ENCODE results near the gene ROCK2. TPM values are rescaled to one million over a fixed set of nuclear protein-coding genes. Genes with fewer than 3 reads are reported as not detected.
A peak's percentile ranks its signal among the peaks of the same experiment; 100 is the strongest.

Gene ROCK2
- total and polyA plus RNA-seq, 2 of the 13 experiments (the other 11 are each of a cell fraction or from before 2014, with no cell fraction given), result 38.1 to 119 TPM

GRCh38 chr2:11264818-11265217 is 79.6 kb downstream of the ROCK2 start:
- FAIRE-seq, result no peak
- Histone ChIP-seq H3K27me3 (ENCODE audit: control insufficient read depth in 1 of 2, insufficient read depth in 2 of 2, low read length in 2 of 2) (no peaks in the 10 kb centered on the region), H3K79me2 (ENCODE audit: insufficient read depth, low read length) (peaks cover 90% of the 10 kb centered on the region), H3K4me1 (ENCODE audit: insufficient read depth, low read length) (no peaks in the 10 kb centered on the region), H4K20me1 (ENCODE audit: insufficient read depth, low read length) (peaks cover 47% of the 10 kb centered on the region), H3K36me3 (replicated peaks in 1 of 2; ENCODE audit: control insufficient read depth in 1 of 2, insufficient read depth in 2 of 2, low read length in 2 of 2) (peaks cover 9 to 46% of the 10 kb centered on the region in 2 experiments), H2AFZ (ENCODE audit: low read length) (no peak overlapping the region), H3K27ac (ENCODE audit: extremely low read length, insufficient read depth, low read length) (no peak overlapping the region), H3K4me2 (ENCODE audit: low read depth, low read length) (no peak overlapping the region), H3K4me3 (replicated peaks in 1 of 3; ENCODE audit: insufficient read depth in 1 of 3, low read depth in 2 of 3, low read length in 3 of 3) (no peak overlapping the region), H3K9ac (ENCODE audit: insufficient read depth, low read depth, low read length) (no peak overlapping the region), H3K9me3 (ENCODE audit: low read length) (no peaks in the 10 kb centered on the region)
- in situ Hi-C loops (cut with HindIII; ENCODE audit: extremely low pct_ligation_motif_present, low pct_unique_long_range_greater_than_20kb), result no loop called here
- ChIA-PET POLR2A (no interaction called here), CTCF (ENCODE audit: low intra/inter-chr PET ratio, low total read pairs) (no interaction called here)
- DNase-seq (ENCODE audit: low spot score), result no peak
- TF ChIP-seq ZNF629 (CRISPR knock-in tag; conservative IDR thresholded peaks at IDR 0.05) (peak; percentile 87), AGO2 (optimal IDR thresholded peaks at IDR 0.05; ENCODE audit: low read depth, low read length) (peak; percentile 55), CHD4 (IDR thresholded peaks at IDR 0.05; ENCODE audit: borderline replicate concordance, low read length) (peak; percentile 33; the same call in 1 of the 2 replicates), FLYWCH1 (CRISPR knock-in tag; IDR thresholded peaks at IDR 0.05) (no peak)
- WGBS (ENCODE audit: low lambda C conversion rate), result 100% methylated on average over 1 of the region's 1 CpG
- intact Hi-C loops (cut with micrococcal nuclease; ENCODE audit: unreplicated experiment), result loop anchor here (5.0 kb wide), 1 partner anchor 37 kb away; no protein-coding TSS in a partner anchor
- ATAC-seq, result no peak
- no TSS peak for BruUV-seq (replicated peaks)

GRCh38 chr2:11264007-11264406 is 80.4 kb downstream of the ROCK2 start:
- H3K36me3 ChIP-seq (replicated peaks in 1 of 2; ENCODE audit: control insufficient read depth in 1 of 2, insufficient read depth in 2 of 2, low read length in 2 of 2), result peaks cover 9 to 40% of the 10 kb centered on the region in 2 experiments
- peaks cover 48% of the 10 kb centered on the region for H4K20me1 ChIP-seq (ENCODE audit: insufficient read depth, low read length)
- DNase-seq (ENCODE audit: low spot score), result no peak
- no peak overlapping the region for H3K9ac ChIP-seq (ENCODE audit: insufficient read depth, low read depth, low read length)
- no peak overlapping the region for H2AFZ ChIP-seq (ENCODE audit: low read length)
- H3K27ac ChIP-seq (ENCODE audit: extremely low read length, insufficient read depth, low read length), result no peak overlapping the region
- ChIA-PET POLR2A (no interaction called here), CTCF (ENCODE audit: low intra/inter-chr PET ratio, low total read pairs) (no interaction called here)
- H3K4me3 ChIP-seq (replicated peaks in 1 of 3; ENCODE audit: insufficient read depth in 1 of 3, low read depth in 2 of 3, low read length in 3 of 3), result no peak overlapping the region
- no peak for TF ChIP-seq HOXA5 (CRISPR knock-in tag; IDR thresholded peaks at IDR 0.05)
- TF ChIP-seq EEA1 (CRISPR knock-in tag; IDR thresholded peaks at IDR 0.05; ENCODE audit: borderline replicate concordance), result no peak
- TF ChIP-seq ZBTB33 (CRISPR knock-in tag; IDR thresholded peaks at IDR 0.05), result no peak
- no peak for TF ChIP-seq ZNF597 (CRISPR knock-in tag; IDR thresholded peaks at IDR 0.05)
- no peak for TF ChIP-seq NFE2L2 (IDR thresholded peaks at IDR 0.05; ENCODE audit: low read length)
- peak; percentile 47 for TF ChIP-seq RBM22 (optimal IDR thresholded peaks at IDR 0.05; ENCODE audit: low read length)
- TF ChIP-seq ZFP36L1 (CRISPR knock-in tag; IDR thresholded peaks at IDR 0.05), result no peak
- TF ChIP-seq AGO2 (optimal IDR thresholded peaks at IDR 0.05; ENCODE audit: low read depth, low read length), result no peak
- TF ChIP-seq KMT2B (CRISPR knock-in tag; IDR thresholded peaks at IDR 0.05), result no peak
- in situ Hi-C loops (cut with HindIII; ENCODE audit: extremely low pct_ligation_motif_present, low pct_unique_long_range_greater_than_20kb) (no loop called here), intact Hi-C loops (cut with micrococcal nuclease; ENCODE audit: unreplicated experiment) (loop anchor here (5.0 kb wide), 1 partner anchor 38 kb away; no protein-coding TSS in a partner anchor)
- no peaks in the 10 kb centered on the region for H3K4me1 ChIP-seq (ENCODE audit: insufficient read depth, low read length)
- H3K27me3 ChIP-seq (ENCODE audit: control insufficient read depth in 1 of 2, insufficient read depth in 2 of 2, low read length in 2 of 2), result no peaks in the 10 kb centered on the region
- FAIRE-seq, result no peak
- 95% methylated on average over 2 of the region's 2 CpGs for whole genome bisulfite sequencing (ENCODE audit: low lambda C conversion rate)
- H3K9me3 ChIP-seq (ENCODE audit: low read length), result no peaks in the 10 kb centered on the region
- no peak overlapping the region for H3K4me2 ChIP-seq (ENCODE audit: low read depth, low read length)
- no peak for ATAC-seq
- no TSS peak for BruUV-seq (replicated peaks)
- H3K79me2 ChIP-seq (ENCODE audit: insufficient read depth, low read length), result peaks cover 89% of the 10 kb centered on the region

Data from HepG2 (cell line).